Dendritic cell treated with granulocyte-macrophage colony-stimulating factor and Interleukin-4, amounts not matched to agents 40 ng/mL and 50 ng/mL, for 4 days (primary cell): ENCODE data around the gene TMCO1.
"Not testable (repeated sequence)": the region's sequence is repeated elsewhere in the genome, so short reads cannot be mapped to it uniquely, and the experiment has no call there.

ENCODE experiments used
- H3K27ac Mint-ChIP-seq: one replicate; pipeline ENCODE4 v1.8.0; 2022; ENCODE audit warnings: mild to moderate bottlenecking, mixed read lengths
- H3K27me3 Mint-ChIP-seq: one replicate; pipeline ENCODE4 v1.8.0; 2022; ENCODE audit warnings: mild to moderate bottlenecking, mixed read lengths
- H3K36me3 Mint-ChIP-seq: one replicate; pipeline ENCODE4 v1.8.0; 2022; ENCODE audit warnings: low read depth, mixed read lengths
- H3K4me1 Mint-ChIP-seq: one replicate; pipeline ENCODE4 v1.8.0; 2022; ENCODE audit warnings: low read depth, mixed read lengths
- H3K4me3 Mint-ChIP-seq: one replicate; pipeline ENCODE4 v1.8.0; 2022; ENCODE audit warnings: mild to moderate bottlenecking, moderate library complexity, mixed read lengths
- H3K9me3 Mint-ChIP-seq: one replicate; pipeline ENCODE4 v1.8.0; 2022; ENCODE audit warnings: mixed read lengths
- intact Hi-C: fragments of 100-400 bp; cut with micrococcal nuclease; formaldehyde crosslinking; loops from one replicate; pipeline ENCODE4 v1.15.0; 2022

Gene TMCO1

GRCh38 chr1:165726169-165726568 lies 42.5 kb downstream of the TMCO1 start:
- Mint-ChIP-seq H3K4me3 (no peak overlapping the region), H3K27me3 (no peaks in the 10 kb centered on the region), H3K27ac (no peak overlapping the region), H3K4me1 (no peaks in the 10 kb centered on the region), H3K36me3 (peaks cover 40% of the 10 kb centered on the region), H3K9me3 (no peaks in the 10 kb centered on the region)
- intact Hi-C loops: loop anchor here (10.0 kb wide), 1 partner anchor 51 kb away; no protein-coding TSS in a partner anchor

- H3K4me1 Mint-ChIP-seq: no peaks in the 10 kb centered on the region
- H3K4me3 Mint-ChIP-seq: no peak overlapping the region
- no peaks in the 10 kb centered on the region for H3K9me3 Mint-ChIP-seq
- H3K27ac Mint-ChIP-seq: no peak overlapping the region
- intact Hi-C loops: loop anchor here (1.0 kb wide), 1 partner anchor 196 kb away; no protein-coding TSS in a partner anchor
- no peaks in the 10 kb centered on the region for H3K36me3 Mint-ChIP-seq
- H3K27me3 Mint-ChIP-seq: peaks cover 3% of the 10 kb centered on the region
Observed at GRCh38 chr1:165717918-165718515, 50.7 kb downstream of the TMCO1 start.

- H3K9me3 Mint-ChIP-seq, H3K4me1 Mint-ChIP-seq, H3K27me3 Mint-ChIP-seq, H3K36me3 Mint-ChIP-seq, H3K4me3 Mint-ChIP-seq, H3K27ac Mint-ChIP-seq, intact Hi-C loops: not testable (repeated sequence)
Observed at GRCh38 chr1:165716265-165717051, 52.2 kb downstream of the TMCO1 start.

GRCh38 chr1:165712764-165713163 lies 55.9 kb downstream of the TMCO1 start:
- Mint-ChIP-seq H3K36me3 (no peaks in the 10 kb centered on the region), H3K9me3 (no peaks in the 10 kb centered on the region), H3K27me3 (peaks cover 8% of the 10 kb centered on the region), H3K4me1 (peaks cover 8% of the 10 kb centered on the region), H3K4me3 (no peak overlapping the region), H3K27ac (no peak overlapping the region)
- intact Hi-C loops: no loop called here

GRCh38 chr1:165707984-165708706 lies 60.5 kb downstream of the TMCO1 start:
- Mint-ChIP-seq H3K36me3 (no peaks in the 10 kb centered on the region), H3K27ac (no peak overlapping the region), H3K27me3 (peaks cover 6% of the 10 kb centered on the region), H3K4me1 (peaks cover 8% of the 10 kb centered on the region), H3K4me3 (no peak overlapping the region), H3K9me3 (no peaks in the 10 kb centered on the region)
- intact Hi-C loops: no loop called here

- H3K4me3 Mint-ChIP-seq: no peak overlapping the region
- no peaks in the 10 kb centered on the region for H3K4me1 Mint-ChIP-seq
- H3K27me3 Mint-ChIP-seq: peaks cover 4% of the 10 kb centered on the region
- H3K36me3 Mint-ChIP-seq: no peaks in the 10 kb centered on the region
- H3K9me3 Mint-ChIP-seq: no peaks in the 10 kb centered on the region
- no peak overlapping the region for H3K27ac Mint-ChIP-seq
- intact Hi-C loops: no loop called here
Observed at GRCh38 chr1:165703648-165704047, 65.0 kb downstream of the TMCO1 start.

GRCh38 chr1:165701922-165702321 lies 66.7 kb downstream of the TMCO1 start:
- H3K27me3 Mint-ChIP-seq, H3K27ac Mint-ChIP-seq, H3K9me3 Mint-ChIP-seq, H3K4me1 Mint-ChIP-seq, H3K4me3 Mint-ChIP-seq, intact Hi-C loops: not testable (repeated sequence)
- peaks cover 12% of the 10 kb centered on the region for H3K36me3 Mint-ChIP-seq

GRCh38 chr1:165699577-165699976 lies 69.1 kb downstream of the TMCO1 start:
- Mint-ChIP-seq H3K27ac (no peak overlapping the region), H3K36me3 (peaks cover 13% of the 10 kb centered on the region), H3K4me1 (peaks cover 17% of the 10 kb centered on the region), H3K9me3 (no peaks in the 10 kb centered on the region), H3K27me3 (no peaks in the 10 kb centered on the region), H3K4me3 (no peak overlapping the region)
- intact Hi-C loops: loop anchor here (5.0 kb wide), 2 partner anchors 67 to 128 kb away; partner anchors contain the start of genes MGST3 and UCK2

- peak overlapping the region; percentile 98 for H3K27ac Mint-ChIP-seq
- peaks cover 22% of the 10 kb centered on the region for H3K36me3 Mint-ChIP-seq
- peaks cover 17% of the 10 kb centered on the region for H3K4me1 Mint-ChIP-seq
- intact Hi-C loops: loop anchor here (1.0 to 5.0 kb wide), 3 partner anchors 66 to 129 kb away; partner anchors contain the start of genes MGST3, TMCO1 and UCK2
- H3K27me3 Mint-ChIP-seq: no peaks in the 10 kb centered on the region
- H3K9me3 Mint-ChIP-seq: no peaks in the 10 kb centered on the region
- peak overlapping the region; percentile 95 for H3K4me3 Mint-ChIP-seq
Observed at GRCh38 chr1:165698761-165699052, 70.0 kb downstream of the TMCO1 start.

- no peaks in the 10 kb centered on the region for H3K9me3 Mint-ChIP-seq
- peak within 1 kb of the TSS; percentile 95 for H3K4me3 Mint-ChIP-seq
- H3K27ac Mint-ChIP-seq: peak within 1 kb of the TSS; percentile 98
- H3K27me3 Mint-ChIP-seq: no peaks in the 10 kb centered on the region
- H3K4me1 Mint-ChIP-seq: peaks cover 17% of the 10 kb centered on the region
- H3K36me3 Mint-ChIP-seq: peaks cover 28% of the 10 kb centered on the region
- intact Hi-C loops: loop anchor here (1.0 to 5.0 kb wide), 3 partner anchors 66 to 129 kb away; partner anchors contain the start of genes MGST3, TMCO1 and UCK2
Observed at GRCh38 chr1:165697881-165698760, 70.5 kb downstream of the TMCO1 start, which contains the start of gene ALDH9A1. Gene ALDH9A1, minus strand, starts transcription at chr1:165698562. Its CDS starts 4 bp downstream, at chr1:165698558.

- peak overlapping the region; percentile 95 for H3K4me3 Mint-ChIP-seq
- no peaks in the 10 kb centered on the region for H3K9me3 Mint-ChIP-seq
- H3K36me3 Mint-ChIP-seq: peaks cover 30% of the 10 kb centered on the region
- intact Hi-C loops: loop anchor here (5.0 kb wide), 2 partner anchors 65 to 130 kb away; partner anchors contain the start of genes MGST3 and UCK2
- peak overlapping the region; percentile 98 for H3K27ac Mint-ChIP-seq
- no peaks in the 10 kb centered on the region for H3K27me3 Mint-ChIP-seq
- peaks cover 17% of the 10 kb centered on the region for H3K4me1 Mint-ChIP-seq
Observed at GRCh38 chr1:165697491-165697880, 71.2 kb downstream of the TMCO1 start.

GRCh38 chr1:165696625-165697100 lies 72.0 kb downstream of the TMCO1 start:
- peaks cover 38% of the 10 kb centered on the region for H3K36me3 Mint-ChIP-seq
- H3K27ac Mint-ChIP-seq: peak overlapping the region; percentile 98
- H3K4me3 Mint-ChIP-seq: peak overlapping the region; percentile 72
- no peaks in the 10 kb centered on the region for H3K27me3 Mint-ChIP-seq
- H3K4me1 Mint-ChIP-seq: peaks cover 25% of the 10 kb centered on the region
- intact Hi-C loops: loop anchor here (5.0 kb wide), 2 partner anchors 64 to 131 kb away; partner anchors contain the start of genes MGST3 and UCK2
- H3K9me3 Mint-ChIP-seq: no peaks in the 10 kb centered on the region

- Mint-ChIP-seq H3K4me1 (peaks cover 35% of the 10 kb centered on the region), H3K4me3 (no peak overlapping the region), H3K27me3 (no peaks in the 10 kb centered on the region), H3K27ac (peak overlapping the region; percentile 98), H3K9me3 (no peaks in the 10 kb centered on the region), H3K36me3 (peaks cover 54% of the 10 kb centered on the region)
- intact Hi-C loops: loop anchor here (5.0 kb wide), 2 partner anchors 63 to 132 kb away; partner anchors contain the start of genes MGST3 and UCK2
Observed at GRCh38 chr1:165695031-165695430, 73.6 kb downstream of the TMCO1 start.
